Measurements from ENCODE around the gene TAF1B.
"Not testable (repeated sequence)": the region's sequence is repeated elsewhere in the genome, so short reads cannot be mapped to it uniquely, and the experiment has no call there.

TAF1B gene

DNA sequence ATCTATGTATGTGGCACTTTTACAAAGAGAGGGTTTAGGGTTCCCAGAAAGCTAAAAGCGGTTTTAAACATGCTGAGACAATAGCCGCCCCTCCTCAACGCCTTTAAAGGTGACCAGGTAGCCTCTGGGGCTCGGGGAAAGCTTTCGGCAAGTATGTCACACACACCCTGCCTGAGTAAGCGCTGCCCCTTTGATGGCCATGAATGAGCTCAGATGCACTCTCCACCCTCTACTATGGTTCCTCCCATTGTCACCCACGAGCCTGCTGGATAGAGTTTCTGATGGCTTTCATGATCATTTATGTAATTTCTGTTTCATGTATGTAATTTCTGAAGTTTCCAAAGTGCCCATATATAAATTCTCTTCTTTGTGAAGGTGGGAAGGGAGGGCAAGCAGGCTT lies 64.1 kb downstream of the TAF1B start:
- WGBS, 2 experiments: 92 to 95% methylated on average over 7 of the region's 7 CpGs
- Histone ChIP-seq H3K27ac (ENCODE audit: insufficient read depth, low read depth, low read length, poor library complexity, severe bottlenecking) (no peak overlapping the region), H3K27me3 (ENCODE audit: control insufficient read depth, insufficient read depth, low read length, poor library complexity, severe bottlenecking) (no peaks in the 10 kb centered on the region), H3K4me1 (ENCODE audit: control insufficient read depth, insufficient read depth, low read length) (no peaks in the 10 kb centered on the region), H3K36me3 (ENCODE audit: control insufficient read depth, insufficient read depth, low read length) (no peaks in the 10 kb centered on the region), H3K9me3 (ENCODE audit: control insufficient read depth, low read length) (no peaks in the 10 kb centered on the region), H3K4me3 (ENCODE audit: insufficient read depth, low read depth, low read length) (no peak overlapping the region)

DNA sequence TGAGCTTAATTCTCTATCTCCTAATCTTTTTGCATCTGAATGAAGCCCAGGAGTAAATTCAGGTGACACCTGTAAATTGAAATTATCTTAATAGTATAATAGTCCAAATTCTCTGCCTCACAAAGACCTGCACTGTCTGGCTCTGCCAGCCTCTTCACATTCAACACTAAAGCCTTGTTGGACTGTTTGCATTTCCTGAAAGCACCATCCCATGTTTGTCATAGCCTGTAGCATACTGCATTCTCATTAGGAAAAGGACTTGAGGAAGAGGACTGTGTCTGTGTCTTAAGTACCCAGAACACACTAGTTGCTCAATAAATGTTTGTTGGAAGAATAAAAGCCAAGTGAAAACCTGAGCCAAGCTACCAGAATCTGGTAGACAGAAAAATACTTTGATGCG lies 65.4 kb downstream of the TAF1B start:
- Histone ChIP-seq H3K27ac (ENCODE audit: insufficient read depth, low read depth, low read length, poor library complexity, severe bottlenecking) (no peak overlapping the region), H3K27me3 (ENCODE audit: control insufficient read depth, insufficient read depth, low read length, poor library complexity, severe bottlenecking) (no peaks in the 10 kb centered on the region), H3K4me3 (ENCODE audit: insufficient read depth, low read depth, low read length) (no peak overlapping the region), H3K9me3 (ENCODE audit: control insufficient read depth, low read length) (no peaks in the 10 kb centered on the region), H3K4me1 (ENCODE audit: control insufficient read depth, insufficient read depth, low read length) (no peaks in the 10 kb centered on the region), H3K36me3 (ENCODE audit: control insufficient read depth, insufficient read depth, low read length) (no peaks in the 10 kb centered on the region)
- 100% methylated on average over 1 of the region's 1 CpG; no CpG with 5 or more reads in 1 of the 2 experiments for WGBS, 2 experiments

DNA sequence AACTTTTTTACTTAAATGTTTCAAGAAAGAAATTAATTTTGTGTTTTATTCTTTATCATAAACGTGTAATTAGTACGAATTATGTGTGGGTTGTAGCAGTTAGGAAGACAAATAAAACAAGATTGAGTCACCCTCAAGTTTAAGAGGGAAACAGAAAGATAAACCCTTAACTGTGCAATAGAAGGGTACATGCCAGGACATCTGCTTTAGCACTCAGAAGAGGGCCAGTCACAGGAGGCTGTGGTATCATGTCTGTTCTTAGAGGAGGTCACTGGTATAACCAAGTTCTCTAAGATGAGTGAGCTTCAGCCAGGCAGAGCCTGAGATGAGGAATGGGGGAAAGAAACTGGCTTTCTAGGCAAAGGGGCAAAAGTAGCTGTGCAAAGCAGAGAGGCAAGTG lies 65.8 kb downstream of the TAF1B start:
- no peaks in the 10 kb centered on the region for H3K27me3 ChIP-seq (ENCODE audit: control insufficient read depth, insufficient read depth, low read length, poor library complexity, severe bottlenecking)
- H3K9me3 ChIP-seq (ENCODE audit: control insufficient read depth, low read length): no peaks in the 10 kb centered on the region
- no peaks in the 10 kb centered on the region for H3K36me3 ChIP-seq (ENCODE audit: control insufficient read depth, insufficient read depth, low read length)
- H3K4me3 ChIP-seq (ENCODE audit: insufficient read depth, low read depth, low read length): no peak overlapping the region
- WGBS, 2 experiments: 94 to 100% methylated on average over 2 of the region's 2 CpGs
- no peaks in the 10 kb centered on the region for H3K4me1 ChIP-seq (ENCODE audit: control insufficient read depth, insufficient read depth, low read length)
- H3K27ac ChIP-seq (ENCODE audit: insufficient read depth, low read depth, low read length, poor library complexity, severe bottlenecking): no peak overlapping the region

DNA sequence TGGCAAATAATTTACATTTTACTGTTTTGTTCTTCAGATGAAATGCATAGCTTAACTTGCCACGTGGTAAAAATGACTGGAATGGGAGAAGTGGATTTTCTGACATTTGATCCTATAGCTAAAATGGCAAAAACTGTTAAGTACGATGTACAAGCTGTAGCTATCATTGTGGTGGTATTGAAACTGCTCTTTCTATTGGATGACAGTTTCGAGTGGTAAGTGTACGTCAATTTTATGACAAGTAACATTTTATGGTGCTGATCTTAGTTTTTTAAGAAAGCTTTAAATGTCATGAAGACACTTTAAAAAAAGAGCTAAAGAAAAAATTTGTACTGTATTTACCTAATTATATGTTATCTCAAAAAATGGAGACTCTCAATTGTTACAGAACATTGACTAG lies 67.4 kb downstream of the TAF1B start:
- Histone ChIP-seq H3K4me1 (ENCODE audit: control insufficient read depth, insufficient read depth, low read length) (no peaks in the 10 kb centered on the region), H3K27ac (ENCODE audit: insufficient read depth, low read depth, low read length, poor library complexity, severe bottlenecking) (no peak overlapping the region), H3K4me3 (ENCODE audit: insufficient read depth, low read depth, low read length) (no peak overlapping the region), H3K36me3 (ENCODE audit: control insufficient read depth, insufficient read depth, low read length) (no peaks in the 10 kb centered on the region), H3K27me3 (ENCODE audit: control insufficient read depth, insufficient read depth, low read length, poor library complexity, severe bottlenecking) (no peaks in the 10 kb centered on the region), H3K9me3 (ENCODE audit: control insufficient read depth, low read length) (no peaks in the 10 kb centered on the region)
- WGBS, 2 experiments: 79 to 87% methylated on average over 4 of the region's 4 CpGs

DNA sequence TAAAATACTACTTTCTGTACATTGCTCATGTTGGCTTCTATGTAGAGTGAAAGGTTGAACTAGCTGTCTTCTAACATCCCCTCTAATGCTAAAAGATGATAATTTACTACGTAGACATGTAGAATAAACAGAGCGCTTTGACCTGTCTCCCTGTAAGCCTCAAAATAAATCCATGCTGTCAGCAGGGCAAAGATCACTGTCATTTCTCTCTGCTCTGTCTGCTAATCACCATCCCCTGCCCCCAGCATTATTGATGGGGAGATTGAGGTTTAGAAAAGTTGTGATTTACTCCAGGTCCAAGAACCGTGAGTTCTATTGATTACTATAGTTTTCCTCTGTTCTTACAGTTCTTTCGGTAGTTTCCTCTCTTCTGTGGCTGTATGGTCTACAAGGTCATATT lies 69.2 kb downstream of the TAF1B start:
- H3K4me3 ChIP-seq (ENCODE audit: insufficient read depth, low read depth, low read length): no peak overlapping the region
- no peaks in the 10 kb centered on the region for H3K27me3 ChIP-seq (ENCODE audit: control insufficient read depth, insufficient read depth, low read length, poor library complexity, severe bottlenecking)
- H3K9me3 ChIP-seq (ENCODE audit: control insufficient read depth, low read length): no peaks in the 10 kb centered on the region
- H3K27ac ChIP-seq (ENCODE audit: insufficient read depth, low read depth, low read length, poor library complexity, severe bottlenecking): no peak overlapping the region
- H3K4me1 ChIP-seq (ENCODE audit: control insufficient read depth, insufficient read depth, low read length): no peaks in the 10 kb centered on the region
- no peaks in the 10 kb centered on the region for H3K36me3 ChIP-seq (ENCODE audit: control insufficient read depth, insufficient read depth, low read length)
- WGBS, 2 experiments: 92 to 97% methylated on average over 3 to 4 of the region's 4 CpGs

DNA sequence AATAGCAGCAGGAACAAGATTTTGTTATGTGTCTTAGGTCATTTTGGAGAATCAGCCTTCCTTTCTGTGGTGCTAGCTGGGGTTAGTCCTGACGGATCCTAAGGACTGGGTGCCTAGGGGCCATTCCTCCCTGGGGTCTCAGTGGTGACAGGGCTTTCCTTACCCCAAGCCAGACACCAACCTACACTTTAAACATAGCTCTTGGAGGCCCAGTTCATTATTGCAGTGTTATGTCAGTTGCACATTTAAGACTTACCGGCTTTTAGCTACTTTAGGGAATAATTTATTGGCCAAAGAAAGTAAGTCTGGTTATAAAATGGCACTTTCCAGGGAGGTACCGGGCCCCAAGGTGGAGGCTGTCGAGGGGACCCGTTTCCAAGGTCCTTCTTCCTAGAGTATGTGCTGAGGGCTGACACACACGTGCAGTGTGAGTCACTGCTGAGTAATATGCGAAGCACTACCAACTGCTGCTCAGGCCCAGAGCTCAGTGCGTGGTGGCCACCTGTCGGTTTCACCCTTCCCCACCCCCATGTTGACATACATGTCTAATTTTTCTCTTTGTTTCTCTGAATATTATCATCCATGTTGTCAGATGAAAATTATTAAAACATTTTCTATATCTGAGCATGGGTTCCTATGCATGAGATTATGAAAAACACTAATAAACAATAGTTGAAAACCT lies 71.3 kb downstream of the TAF1B start:
- Histone ChIP-seq H3K9me3 (ENCODE audit: control insufficient read depth, low read length) (no peaks in the 10 kb centered on the region), H3K27me3 (ENCODE audit: control insufficient read depth, insufficient read depth, low read length, poor library complexity, severe bottlenecking) (no peaks in the 10 kb centered on the region), H3K27ac (ENCODE audit: insufficient read depth, low read depth, low read length, poor library complexity, severe bottlenecking) (no peak overlapping the region), H3K4me1 (ENCODE audit: control insufficient read depth, insufficient read depth, low read length) (no peaks in the 10 kb centered on the region), H3K36me3 (ENCODE audit: control insufficient read depth, insufficient read depth, low read length) (no peaks in the 10 kb centered on the region), H3K4me3 (ENCODE audit: insufficient read depth, low read depth, low read length) (no peak overlapping the region)
- 86 to 90% methylated on average over 9 of the region's 9 CpGs for WGBS, 2 experiments

DNA sequence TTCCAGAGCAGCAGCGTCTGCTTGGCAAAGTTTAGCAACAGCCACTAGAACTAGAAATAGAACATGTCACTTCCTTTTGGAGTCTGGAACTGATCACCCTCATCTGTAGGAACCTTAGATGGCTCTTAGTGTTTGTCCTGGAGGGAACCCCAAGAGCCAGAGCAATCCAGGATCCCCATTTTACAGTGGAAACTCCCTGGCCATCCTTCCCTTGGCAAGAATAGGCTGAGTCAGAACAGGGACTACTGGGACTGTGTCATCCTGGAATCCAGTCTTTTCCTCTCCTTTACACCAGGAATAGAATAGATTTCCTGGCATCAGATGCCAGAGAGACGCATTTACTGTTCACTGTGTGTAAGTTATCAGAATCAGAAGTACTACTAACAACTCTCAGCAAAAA lies 75.0 kb downstream of the TAF1B start:
- Histone ChIP-seq H3K4me1 (ENCODE audit: control insufficient read depth, insufficient read depth, low read length) (no peaks in the 10 kb centered on the region), H3K27ac (ENCODE audit: insufficient read depth, low read depth, low read length, poor library complexity, severe bottlenecking) (no peak overlapping the region), H3K27me3 (ENCODE audit: control insufficient read depth, insufficient read depth, low read length, poor library complexity, severe bottlenecking) (no peaks in the 10 kb centered on the region), H3K4me3 (ENCODE audit: insufficient read depth, low read depth, low read length) (no peak overlapping the region), H3K36me3 (ENCODE audit: control insufficient read depth, insufficient read depth, low read length) (no peaks in the 10 kb centered on the region), H3K9me3 (ENCODE audit: control insufficient read depth, low read length) (no peaks in the 10 kb centered on the region)
- WGBS, 2 experiments: 68 to 75% methylated on average over 2 of the region's 2 CpGs

DNA sequence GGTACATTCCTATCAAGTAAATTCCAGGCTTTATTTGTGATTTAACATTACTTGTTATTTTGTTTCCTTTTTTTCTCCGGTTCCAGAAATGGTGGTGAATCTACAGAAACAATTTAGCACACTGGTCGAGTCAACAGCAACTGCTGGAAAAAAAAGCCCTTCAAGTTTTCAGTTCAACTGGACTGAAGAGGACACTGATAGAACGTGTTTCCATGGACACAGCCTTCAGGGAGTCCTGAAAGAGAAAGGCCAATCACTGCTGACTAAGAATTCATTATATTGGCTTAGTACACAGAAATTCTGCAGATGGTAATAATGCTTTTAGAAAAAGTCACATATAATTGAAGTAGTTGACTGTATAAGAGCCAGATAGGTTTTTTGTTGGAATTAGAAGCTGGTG lies 76.2 kb downstream of the TAF1B start:
- Histone ChIP-seq H3K27me3 (ENCODE audit: control insufficient read depth, insufficient read depth, low read length, poor library complexity, severe bottlenecking) (no peaks in the 10 kb centered on the region), H3K9me3 (ENCODE audit: control insufficient read depth, low read length) (no peaks in the 10 kb centered on the region), H3K4me1 (ENCODE audit: control insufficient read depth, insufficient read depth, low read length) (no peaks in the 10 kb centered on the region)

DNA sequence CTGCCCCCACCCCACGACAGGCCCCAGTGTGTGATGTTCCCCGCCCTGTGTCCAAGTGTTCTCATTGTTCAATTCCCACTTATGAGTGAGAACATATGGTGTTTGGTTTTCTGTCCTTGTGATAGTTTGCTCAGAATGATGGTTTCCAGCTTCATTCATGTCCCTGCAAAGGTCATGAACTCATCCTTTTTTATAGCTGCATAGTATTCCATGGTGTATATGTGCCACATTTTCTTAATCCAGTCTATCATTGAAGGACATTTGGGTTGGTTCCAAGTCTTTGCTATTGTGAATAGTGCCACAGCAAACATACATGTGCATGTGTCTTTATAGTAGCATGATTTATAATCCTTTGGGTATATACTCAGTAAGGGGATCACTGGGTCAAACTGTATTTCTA lies 83.7 kb downstream of the TAF1B start:
- H3K27me3 ChIP-seq (ENCODE audit: control insufficient read depth, insufficient read depth, low read length, poor library complexity, severe bottlenecking); H3K27ac ChIP-seq (ENCODE audit: insufficient read depth, low read depth, low read length, poor library complexity, severe bottlenecking); H3K9me3 ChIP-seq (ENCODE audit: control insufficient read depth, low read length); H3K4me1 ChIP-seq (ENCODE audit: control insufficient read depth, insufficient read depth, low read length); H3K36me3 ChIP-seq (ENCODE audit: control insufficient read depth, insufficient read depth, low read length); H3K4me3 ChIP-seq (ENCODE audit: insufficient read depth, low read depth, low read length): not testable (repeated sequence)
- no CpG with 5 or more reads among the region's 2 CpGs for WGBS, 2 experiments

More for the DNA sequence above, 76.2 kb downstream of the TAF1B start:
- Histone ChIP-seq H3K27ac (ENCODE audit: insufficient read depth, low read depth, low read length, poor library complexity, severe bottlenecking) (no peak overlapping the region), H3K36me3 (ENCODE audit: control insufficient read depth, insufficient read depth, low read length) (no peaks in the 10 kb centered on the region), H3K4me3 (ENCODE audit: insufficient read depth, low read depth, low read length) (no peak overlapping the region)
- WGBS, 2 experiments: 73 to 78% methylated on average over 3 of the region's 3 CpGs

DNA sequence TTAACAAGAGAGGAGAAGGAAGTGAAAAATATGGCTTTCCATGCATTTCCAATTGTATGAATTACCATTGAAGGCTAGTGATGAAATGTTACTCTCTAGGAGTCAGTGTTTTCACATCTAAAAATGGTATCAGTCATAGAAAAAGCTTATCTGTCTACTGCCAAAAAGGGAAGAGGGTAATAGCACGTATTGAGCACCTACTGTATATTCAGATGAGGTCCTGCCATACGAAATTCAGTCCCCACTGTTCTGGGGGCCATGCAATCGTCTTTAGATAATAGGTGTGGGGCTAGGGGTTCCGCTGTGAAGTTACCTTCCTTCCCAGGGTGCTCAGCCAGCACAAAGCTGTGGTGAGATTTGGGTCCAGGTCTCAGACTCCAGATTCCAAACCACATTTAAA lies 94.0 kb downstream of the TAF1B start:
- no peaks in the 10 kb centered on the region for H3K9me3 ChIP-seq (ENCODE audit: control insufficient read depth, low read length)
- H3K36me3 ChIP-seq (ENCODE audit: control insufficient read depth, insufficient read depth, low read length): peaks cover 7% of the 10 kb centered on the region
- H3K27ac ChIP-seq (ENCODE audit: insufficient read depth, low read depth, low read length, poor library complexity, severe bottlenecking): no peak overlapping the region
- H3K4me3 ChIP-seq (ENCODE audit: insufficient read depth, low read depth, low read length): no peak overlapping the region
- WGBS, 2 experiments: 94 to 95% methylated on average over 4 of the region's 4 CpGs
- H3K4me1 ChIP-seq (ENCODE audit: control insufficient read depth, insufficient read depth, low read length): peaks cover 8% of the 10 kb centered on the region
- no peaks in the 10 kb centered on the region for H3K27me3 ChIP-seq (ENCODE audit: control insufficient read depth, insufficient read depth, low read length, poor library complexity, severe bottlenecking)

DNA sequence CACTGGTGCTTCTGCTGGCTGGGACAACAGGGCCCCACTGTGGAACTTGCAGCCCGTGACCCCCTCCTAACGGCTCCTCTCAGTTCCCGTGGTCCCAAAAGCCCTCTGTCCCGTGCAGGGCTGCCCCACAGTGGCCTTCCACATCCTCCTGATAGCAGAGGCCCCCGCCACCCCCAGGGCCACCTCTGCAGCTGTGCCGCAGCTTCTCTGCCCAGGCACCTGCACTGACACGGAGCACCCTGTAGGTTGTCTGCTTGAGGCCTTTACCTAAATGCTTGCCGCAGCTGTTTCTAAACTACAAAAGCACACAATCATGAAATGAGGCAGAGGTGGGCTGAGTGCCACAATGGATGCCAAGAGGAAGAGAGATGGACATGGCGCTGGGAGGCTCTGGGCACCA lies 94.7 kb downstream of the TAF1B start:
- H3K27ac ChIP-seq (ENCODE audit: insufficient read depth, low read depth, low read length, poor library complexity, severe bottlenecking): no peak overlapping the region
- no peaks in the 10 kb centered on the region for H3K9me3 ChIP-seq (ENCODE audit: control insufficient read depth, low read length)
- H3K27me3 ChIP-seq (ENCODE audit: control insufficient read depth, insufficient read depth, low read length, poor library complexity, severe bottlenecking): no peaks in the 10 kb centered on the region
- WGBS, 2 experiments: 85 to 86% methylated on average over 9 of the region's 9 CpGs
- H3K36me3 ChIP-seq (ENCODE audit: control insufficient read depth, insufficient read depth, low read length): peaks cover 7% of the 10 kb centered on the region
- peaks cover 8% of the 10 kb centered on the region for H3K4me1 ChIP-seq (ENCODE audit: control insufficient read depth, insufficient read depth, low read length)
- H3K4me3 ChIP-seq (ENCODE audit: insufficient read depth, low read depth, low read length): no peak overlapping the region
